Urinary bladder (tissue), 4 donors: Measurements from ENCODE around the gene TLE5. TPM values are rescaled to one million over a fixed set of nuclear protein-coding genes. Genes with fewer than 3 reads are reported as not detected.

ENCODE experiments used
- DNase-seq: peaks from one replicate; pipeline ENCODE4 v3.0.0-alpha.2; 2015; ENCODE audit errors: extremely low spot score
- H3K27ac ChIP-seq: one replicate; pipeline ENCODE4 v1.5.1; 2013; ENCODE audit warnings: low read depth, mild to moderate bottlenecking, moderate library complexity
- H3K36me3 ChIP-seq: one replicate; pipeline ENCODE4 v1.6.1; 2013; ENCODE audit warnings: mild to moderate bottlenecking, moderate library complexity; ENCODE audit not compliant: insufficient read depth
- H3K4me1 ChIP-seq: one replicate; pipeline ENCODE4 v1.6.1; 2013; ENCODE audit warnings: mild to moderate bottlenecking, moderate library complexity; ENCODE audit not compliant: insufficient read depth
- H3K4me3 ChIP-seq: one replicate; pipeline ENCODE4 v1.5.1; 2013; ENCODE audit warnings: low read depth, low read length
- WGBS: extraction: QIAGEN DNeasy Blood & Tissue Kit; methylation state at CpG from one replicate; pipeline ENCODE4 v1.1.7; 2013; 5-methylcytosine and 5-hydroxymethylcytosine counted together
- polyA plus RNA-seq: library from polyadenylated mRNA; stranded (reverse); fragments of 200-250 nt; gene quantifications from one replicate; pipeline ENCODE4 v1.2.3, GENCODE V29; 2013
- total RNA-seq: library from RNA; depleted of rRNA; stranded (reverse); fragments of >200 nt; gene quantifications from one replicate; pipeline ENCODE4 v1.2.3, GENCODE V29; 2014
- donor health status: healthy with polysubstance abuse.
- donor health status: healthy.

Gene TLE5, protein sequence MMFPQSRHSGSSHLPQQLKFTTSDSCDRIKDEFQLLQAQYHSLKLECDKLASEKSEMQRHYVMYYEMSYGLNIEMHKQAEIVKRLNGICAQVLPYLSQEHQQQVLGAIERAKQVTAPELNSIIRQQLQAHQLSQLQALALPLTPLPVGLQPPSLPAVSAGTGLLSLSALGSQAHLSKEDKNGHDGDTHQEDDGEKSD
- total RNA-seq (65.0 TPM), polyA plus RNA-seq (725 TPM)

- Histone ChIP-seq H3K36me3 (peaks cover 1% of the 10 kb centered on the region), H3K4me3 (peak within 1 kb of the TSS; percentile 99), H3K27ac (peak within 1 kb of the TSS; percentile 98), H3K4me1 (peaks cover 2% of the 10 kb centered on the region)
- WGBS, result 2% methylated on average over 106 of the region's 111 CpGs
- DNase-seq, result no peak
Measured at GRCh38 chr19:3062165-3063105, at the start of gene TLE5. Gene TLE5, minus strand, starts transcription at chr19:3062495. Its CDS starts 295 bp downstream, at chr19:3062200.

DNA sequence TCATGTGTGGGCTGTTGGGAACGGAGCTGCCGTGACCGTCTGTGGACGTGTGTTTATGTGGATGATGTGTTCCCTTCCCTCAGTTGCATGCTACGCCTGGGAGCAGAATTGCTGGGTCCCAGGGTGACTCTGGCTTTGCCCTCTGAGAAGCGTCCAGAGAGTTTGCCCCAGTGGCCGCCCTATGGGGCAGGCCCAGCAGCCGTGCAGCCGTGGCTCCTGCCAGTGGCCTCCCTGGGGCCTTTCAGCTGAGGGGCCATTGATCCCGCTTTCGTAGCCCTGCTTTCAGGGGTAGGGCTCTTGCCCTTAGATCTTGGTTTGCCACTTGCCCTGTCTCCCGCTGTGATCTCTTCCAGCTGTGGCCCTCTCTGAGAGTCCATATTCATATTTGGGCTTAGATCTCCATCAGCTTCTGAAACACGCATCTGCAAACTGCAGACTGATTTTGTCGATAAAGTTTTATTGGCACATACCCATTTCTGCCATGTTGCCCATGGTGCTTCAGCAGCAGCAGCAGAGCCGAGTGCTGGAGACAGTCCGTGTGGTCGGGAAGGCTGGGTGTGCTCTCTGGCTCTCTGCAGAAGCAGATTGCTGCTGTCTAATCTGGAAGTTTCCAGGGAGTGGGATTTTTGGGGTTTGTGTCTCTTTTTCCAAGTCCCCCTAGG, 49.4 kb upstream of the TLE5 start:
- no peaks in the 10 kb centered on the region for H3K4me1 ChIP-seq
- WGBS, result 95% methylated on average over 17 of the region's 17 CpGs
- no peaks in the 10 kb centered on the region for H3K36me3 ChIP-seq
- no peak for DNase-seq
- H3K4me3 ChIP-seq, result no peak overlapping the region
- H3K27ac ChIP-seq, result no peak overlapping the region

GRCh38 chr19:3110126-3110825, 48.0 kb upstream of the TLE5 start:
- no peak for DNase-seq
- 93% methylated on average over 37 of the region's 37 CpGs for WGBS
- no peaks in the 10 kb centered on the region for H3K4me1 ChIP-seq
- no peaks in the 10 kb centered on the region for H3K36me3 ChIP-seq
- H3K27ac ChIP-seq, result no peak overlapping the region
- H3K4me3 ChIP-seq, result no peak overlapping the region

GRCh38 chr19:3109491-3109890, 47.2 kb upstream of the TLE5 start:
- no peaks in the 10 kb centered on the region for H3K4me1 ChIP-seq

GRCh38 chr19:3108775-3109174, 46.5 kb upstream of the TLE5 start:
- no peak for DNase-seq
- Histone ChIP-seq H3K4me1 (no peaks in the 10 kb centered on the region), H3K36me3 (no peaks in the 10 kb centered on the region), H3K27ac (no peak overlapping the region), H3K4me3 (no peak overlapping the region)
- WGBS, result 53% methylated on average over 5 of the region's 5 CpGs

More at GRCh38 chr19:3109491-3109890, 47.2 kb upstream of the TLE5 start:
- H3K36me3 ChIP-seq, result no peaks in the 10 kb centered on the region
- no peak overlapping the region for H3K4me3 ChIP-seq
- 88% methylated on average over 22 of the region's 22 CpGs for WGBS
- no peak overlapping the region for H3K27ac ChIP-seq
- no peak for DNase-seq

DNA sequence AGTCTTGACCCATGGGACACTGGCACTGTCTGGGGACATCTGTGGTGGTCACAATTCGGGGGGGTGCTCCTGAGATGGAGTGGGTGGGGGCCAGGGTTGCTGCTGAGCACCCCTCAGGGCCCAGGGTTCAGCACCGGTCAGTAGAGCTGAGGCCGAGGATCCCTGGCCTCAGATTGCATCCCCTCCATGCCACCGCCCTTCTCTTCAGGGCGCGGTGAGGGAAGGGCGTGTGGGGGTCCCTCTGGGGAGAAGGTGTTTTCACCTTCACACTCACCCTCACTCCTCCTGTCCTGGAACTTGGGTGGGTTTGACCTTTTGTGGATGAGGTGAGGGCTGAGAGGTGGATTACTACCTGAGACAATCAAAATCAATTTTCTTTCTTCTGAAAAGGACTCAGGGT, 45.4 kb upstream of the TLE5 start:
- WGBS, result 89% methylated on average over 7 of the region's 7 CpGs
- no peak overlapping the region for H3K4me3 ChIP-seq
- DNase-seq, result no peak
- H3K4me1 ChIP-seq, result no peaks in the 10 kb centered on the region
- no peak overlapping the region for H3K27ac ChIP-seq
- no peaks in the 10 kb centered on the region for H3K36me3 ChIP-seq

- H3K36me3 ChIP-seq, result no peaks in the 10 kb centered on the region
- H3K4me1 ChIP-seq, result no peaks in the 10 kb centered on the region
- no peak overlapping the region for H3K27ac ChIP-seq
- WGBS, result 93% methylated on average over 17 of the region's 17 CpGs
- no peak overlapping the region for H3K4me3 ChIP-seq
- no peak for DNase-seq
Measured at GRCh38 chr19:3106509-3107141, 44.3 kb upstream of the TLE5 start.

- Histone ChIP-seq H3K27ac (no peak overlapping the region), H3K4me1 (no peaks in the 10 kb centered on the region), H3K4me3 (no peak overlapping the region), H3K36me3 (no peaks in the 10 kb centered on the region)
- DNase-seq, result no peak
- WGBS, result 86% methylated on average over 33 of the region's 33 CpGs
Measured at GRCh38 chr19:3105641-3106508, 43.6 kb upstream of the TLE5 start.

GRCh38 chr19:3104708-3104983, 42.4 kb upstream of the TLE5 start:
- H3K4me1 ChIP-seq, result no peaks in the 10 kb centered on the region
- H3K4me3 ChIP-seq, result no peak overlapping the region
- H3K36me3 ChIP-seq, result no peaks in the 10 kb centered on the region
- H3K27ac ChIP-seq, result no peak overlapping the region
- no peak for DNase-seq
- 79% methylated on average over 10 of the region's 10 CpGs for WGBS

- Histone ChIP-seq H3K27ac (no peak overlapping the region), H3K4me1 (no peaks in the 10 kb centered on the region), H3K4me3 (no peak overlapping the region), H3K36me3 (no peaks in the 10 kb centered on the region)
- no peak for DNase-seq
- 88% methylated on average over 34 of the region's 34 CpGs for WGBS
Measured at GRCh38 chr19:3102239-3103140, 40.2 kb upstream of the TLE5 start.

- no peak for DNase-seq
- WGBS, result 75% methylated on average over 34 of the region's 34 CpGs
- H3K4me1 ChIP-seq, result no peaks in the 10 kb centered on the region
- no peak overlapping the region for H3K4me3 ChIP-seq
- H3K27ac ChIP-seq, result no peak overlapping the region
- H3K36me3 ChIP-seq, result no peaks in the 10 kb centered on the region
Measured at GRCh38 chr19:3100747-3101730, 38.7 kb upstream of the TLE5 start.
